MCF 10A (cell line): ENCODE results near the gene RTL10. TPM values are rescaled to one million over a fixed set of nuclear protein-coding genes. Genes with fewer than 3 reads are reported as not detected.

Experiments
- BruUV-seq: library from RNA; stranded (reverse); fragments of 400-500 nt; replicated peaks from 2 replicates; lab custom pipeline; 2021; lab: Mats Ljungman, UMichigan
- CTCF ChIA-PET: fragments of 300-600 bp; sonication (Branson Sonifier 250); formaldehyde crosslinking; extraction: SDS; loops from one replicate; lab custom pipeline; 2021; ENCODE audit warnings: antibody characterized with exemption, inconsistent platforms; lab: Yijun Ruan, JAX
- POLR2A ChIA-PET: fragments of 300-600, 350-650 bp; sonication (Branson Sonifier 250); formaldehyde crosslinking; extraction: SDS; loops from one replicate; lab custom pipeline; 2020; ENCODE audit warnings: antibody characterized with exemption, inconsistent platforms; lab: Yijun Ruan, JAX
- DNase-seq: peaks from one replicate; pipeline ENCODE4 v3.0.0-alpha.2; 2018; ENCODE audit not compliant: unreplicated experiment
- H3K27ac Mint-ChIP-seq: one replicate; pipeline ENCODE4 v1.8.0; 2022; ENCODE audit warnings: mild to moderate bottlenecking, low read depth, mixed read lengths; ENCODE audit not compliant: unreplicated experiment
- H3K27me3 Mint-ChIP-seq: one replicate; pipeline ENCODE4 v1.8.0; 2022; ENCODE audit warnings: mixed read lengths; ENCODE audit not compliant: insufficient read depth, unreplicated experiment
- H3K36me3 Mint-ChIP-seq: one replicate; pipeline ENCODE4 v1.8.0; 2022; ENCODE audit warnings: mild to moderate bottlenecking, moderate library complexity, mixed read lengths; ENCODE audit not compliant: insufficient read depth, unreplicated experiment
- H3K4me1 Mint-ChIP-seq: one replicate; pipeline ENCODE4 v1.8.0; 2022; ENCODE audit warnings: mixed read lengths; ENCODE audit not compliant: insufficient read depth, unreplicated experiment
- H3K4me3 Mint-ChIP-seq: one replicate; pipeline ENCODE4 v1.8.0; 2022; ENCODE audit warnings: mild to moderate bottlenecking, moderate library complexity, mixed read lengths; ENCODE audit not compliant: unreplicated experiment
- H3K9me3 Mint-ChIP-seq: one replicate; pipeline ENCODE4 v1.8.0; 2022; ENCODE audit warnings: mixed read lengths; ENCODE audit not compliant: unreplicated experiment
- intact Hi-C: fragments of 100-400 bp; cut with micrococcal nuclease; formaldehyde crosslinking; loops from 2 replicates; pipeline ENCODE4 v1.14.1; 2022
- total RNA-seq: library from RNA; stranded (reverse); gene quantifications from 2 replicates; pipeline ENCODE4 v1.2.3, GENCODE V29; 2022
- TF ChIP-seq, protein P1 (sequence below): fragments of 200-600 bp; IDR thresholded peaks from one replicate; pipeline ENCODE4 v1.8.0; 2022; ENCODE audit warnings: antibody characterized with exemption, mild to moderate bottlenecking; ENCODE audit not compliant: unreplicated experiment

Gene RTL10
- total RNA-seq, 1 experiment from 2014 or later: 20.6 TPM

DNA sequence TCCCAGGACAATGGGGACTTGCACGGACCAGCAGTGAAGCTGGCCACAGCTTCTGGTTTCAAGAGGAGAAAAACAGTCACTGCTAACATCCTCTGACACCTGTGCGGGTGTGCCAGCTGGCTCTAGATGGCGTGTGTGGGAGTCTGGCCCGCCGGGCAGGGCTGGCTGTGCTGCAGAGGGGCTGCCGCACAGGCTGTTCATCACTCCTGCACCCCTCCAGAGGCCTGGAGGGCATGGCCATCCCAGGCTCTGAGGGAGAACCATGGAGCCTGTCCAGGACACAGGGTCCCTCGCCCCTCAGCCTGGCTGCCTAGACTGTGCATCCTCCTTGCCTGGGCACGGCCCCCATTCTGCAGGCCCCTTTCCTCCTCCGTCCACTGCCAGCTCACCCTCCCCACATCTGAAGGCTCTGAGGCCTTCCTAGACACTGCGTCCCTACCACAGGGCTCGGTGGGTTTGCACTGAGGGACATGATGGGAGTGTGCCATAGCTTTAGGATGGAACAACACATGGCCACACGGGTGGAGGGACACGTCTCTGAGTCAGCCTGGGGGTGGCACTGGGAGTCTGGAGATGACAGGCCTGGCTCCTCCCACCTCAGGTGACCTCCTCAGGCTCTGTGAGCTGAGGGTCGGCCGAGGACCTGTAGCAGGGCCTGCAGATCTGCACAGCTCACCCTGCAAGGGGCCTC, 42.1 kb upstream of the RTL10 start:
- no peaks in the 10 kb centered on the region for H3K27me3 Mint-ChIP-seq
- H3K9me3 Mint-ChIP-seq: no peaks in the 10 kb centered on the region
- H3K27ac Mint-ChIP-seq: no peak overlapping the region
- H3K36me3 Mint-ChIP-seq: peaks cover 23% of the 10 kb centered on the region
- DNase-seq: no peak
- intact Hi-C loops: no loop called here
- H3K4me1 Mint-ChIP-seq: peaks cover 10% of the 10 kb centered on the region
- ChIA-PET POLR2A (interaction anchor here (1.2 kb wide), 1 partner anchor 10 kb away, joined by 3 read pairs; no protein-coding TSS in a partner anchor), CTCF (interaction anchor here (0.7 to 2.1 kb wide), 3 partner anchors 21 to 166 kb away, joined by 4 to 10 read pairs (median 5); no protein-coding TSS in a partner anchor)
- no TSS peak for BruUV-seq
- TF ChIP-seq, protein P1, sequence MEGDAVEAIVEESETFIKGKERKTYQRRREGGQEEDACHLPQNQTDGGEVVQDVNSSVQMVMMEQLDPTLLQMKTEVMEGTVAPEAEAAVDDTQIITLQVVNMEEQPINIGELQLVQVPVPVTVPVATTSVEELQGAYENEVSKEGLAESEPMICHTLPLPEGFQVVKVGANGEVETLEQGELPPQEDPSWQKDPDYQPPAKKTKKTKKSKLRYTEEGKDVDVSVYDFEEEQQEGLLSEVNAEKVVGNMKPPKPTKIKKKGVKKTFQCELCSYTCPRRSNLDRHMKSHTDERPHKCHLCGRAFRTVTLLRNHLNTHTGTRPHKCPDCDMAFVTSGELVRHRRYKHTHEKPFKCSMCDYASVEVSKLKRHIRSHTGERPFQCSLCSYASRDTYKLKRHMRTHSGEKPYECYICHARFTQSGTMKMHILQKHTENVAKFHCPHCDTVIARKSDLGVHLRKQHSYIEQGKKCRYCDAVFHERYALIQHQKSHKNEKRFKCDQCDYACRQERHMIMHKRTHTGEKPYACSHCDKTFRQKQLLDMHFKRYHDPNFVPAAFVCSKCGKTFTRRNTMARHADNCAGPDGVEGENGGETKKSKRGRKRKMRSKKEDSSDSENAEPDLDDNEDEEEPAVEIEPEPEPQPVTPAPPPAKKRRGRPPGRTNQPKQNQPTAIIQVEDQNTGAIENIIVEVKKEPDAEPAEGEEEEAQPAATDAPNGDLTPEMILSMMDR: no peak
- H3K4me3 Mint-ChIP-seq: no peak overlapping the region

DNA sequence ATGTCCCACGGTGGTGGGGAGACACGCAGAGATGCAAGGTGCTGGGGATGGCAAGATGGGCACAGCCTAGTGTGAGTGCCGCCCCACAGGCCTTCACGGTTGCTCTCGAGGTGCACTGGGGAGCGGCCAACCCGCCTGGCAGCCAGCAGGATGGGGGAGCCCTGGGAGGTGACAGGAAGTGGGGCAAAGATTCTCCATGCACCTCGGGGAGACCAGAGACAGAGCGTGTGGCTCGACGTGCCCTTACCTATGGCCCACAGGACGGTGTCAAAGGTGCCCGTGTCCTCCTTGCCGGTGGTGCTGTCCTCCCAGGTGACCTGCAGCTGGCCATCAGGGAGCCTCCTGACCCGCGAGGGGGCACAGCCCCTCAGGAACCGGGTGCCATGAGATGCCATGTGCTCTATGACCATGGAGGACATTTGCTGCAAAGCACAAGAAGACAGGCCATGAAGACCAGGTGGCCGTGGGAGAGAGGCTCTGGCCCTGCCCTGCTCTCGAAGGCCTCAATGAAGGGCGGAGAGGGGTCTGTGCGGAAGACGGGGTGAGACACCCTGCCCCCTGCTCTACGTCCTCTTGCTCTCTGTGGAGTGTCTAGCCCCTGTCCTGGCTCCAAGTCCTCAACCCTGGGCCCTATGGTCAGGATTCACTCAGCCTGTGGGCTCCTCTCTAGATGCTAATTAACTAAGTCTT, 40.6 kb upstream of the RTL10 start:
- BruUV-seq: no TSS peak
- no peak overlapping the region for H3K27ac Mint-ChIP-seq
- intact Hi-C loops: no loop called here

GRCh38 chr22:19893363-19893762, 38.7 kb upstream of the RTL10 start:
- no peak for DNase-seq
- Mint-ChIP-seq H3K27me3 (no peaks in the 10 kb centered on the region), H3K4me3 (no peak overlapping the region), H3K9me3 (no peaks in the 10 kb centered on the region), H3K36me3 (peaks cover 20% of the 10 kb centered on the region), H3K4me1 (peaks cover 15% of the 10 kb centered on the region), H3K27ac (no peak overlapping the region)
- TF ChIP-seq, protein P1: no peak
- intact Hi-C loops: no loop called here
- ChIA-PET CTCF (interaction anchor here (0.9 kb wide), 1 partner anchor 17 kb away, joined by 3 read pairs; no protein-coding TSS in a partner anchor), POLR2A (no interaction called here)
- BruUV-seq: no TSS peak

More for the DNA sequence above, 40.6 kb upstream of the RTL10 start:
- Mint-ChIP-seq H3K27me3 (no peaks in the 10 kb centered on the region), H3K36me3 (peaks cover 28% of the 10 kb centered on the region), H3K4me1 (peaks cover 15% of the 10 kb centered on the region), H3K4me3 (no peak overlapping the region), H3K9me3 (no peaks in the 10 kb centered on the region)
- no peak for DNase-seq
- TF ChIP-seq, protein P1: no peak
- ChIA-PET POLR2A (interaction anchor here (1.2 kb wide), 1 partner anchor 8 kb away, joined by 3 read pairs; no protein-coding TSS in a partner anchor), CTCF (no interaction called here)

- BruUV-seq: no TSS peak
- CTCF ChIA-PET: interaction anchor here (0.9 kb wide), 1 partner anchor 18 kb away, joined by 3 read pairs; no protein-coding TSS in a partner anchor
These were observed 38.3 kb upstream of the RTL10 start for GRCh38 chr22:19892925-19893324.

More at GRCh38 chr22:19892925-19893324, 38.3 kb upstream of the RTL10 start:
- no peak overlapping the region for H3K4me3 Mint-ChIP-seq
- no peak for DNase-seq
- TF ChIP-seq, protein P1: no peak
- H3K27me3 Mint-ChIP-seq: no peaks in the 10 kb centered on the region
- H3K9me3 Mint-ChIP-seq: no peaks in the 10 kb centered on the region
- intact Hi-C loops: no loop called here
- no peak overlapping the region for H3K27ac Mint-ChIP-seq
- POLR2A ChIA-PET: interaction anchor here (1.3 kb wide), 1 partner anchor 38 kb away, joined by 10 read pairs; the partner anchor contains the start of genes GNB1L and RTL10
- H3K4me1 Mint-ChIP-seq: peaks cover 15% of the 10 kb centered on the region
- peaks cover 20% of the 10 kb centered on the region for H3K36me3 Mint-ChIP-seq
